HG02678 (cell line): ENCODE measurements around the gene MCRIP1.

Experiments used
- ATAC-seq: cut with Tn5 transposase; IDR thresholded peaks from one replicate; pipeline ENCODE4 v1.9.1; 2021; ENCODE audit warnings: mild to moderate bottlenecking, moderate library complexity; ENCODE audit not compliant: unreplicated experiment

Gene MCRIP1

DNA sequence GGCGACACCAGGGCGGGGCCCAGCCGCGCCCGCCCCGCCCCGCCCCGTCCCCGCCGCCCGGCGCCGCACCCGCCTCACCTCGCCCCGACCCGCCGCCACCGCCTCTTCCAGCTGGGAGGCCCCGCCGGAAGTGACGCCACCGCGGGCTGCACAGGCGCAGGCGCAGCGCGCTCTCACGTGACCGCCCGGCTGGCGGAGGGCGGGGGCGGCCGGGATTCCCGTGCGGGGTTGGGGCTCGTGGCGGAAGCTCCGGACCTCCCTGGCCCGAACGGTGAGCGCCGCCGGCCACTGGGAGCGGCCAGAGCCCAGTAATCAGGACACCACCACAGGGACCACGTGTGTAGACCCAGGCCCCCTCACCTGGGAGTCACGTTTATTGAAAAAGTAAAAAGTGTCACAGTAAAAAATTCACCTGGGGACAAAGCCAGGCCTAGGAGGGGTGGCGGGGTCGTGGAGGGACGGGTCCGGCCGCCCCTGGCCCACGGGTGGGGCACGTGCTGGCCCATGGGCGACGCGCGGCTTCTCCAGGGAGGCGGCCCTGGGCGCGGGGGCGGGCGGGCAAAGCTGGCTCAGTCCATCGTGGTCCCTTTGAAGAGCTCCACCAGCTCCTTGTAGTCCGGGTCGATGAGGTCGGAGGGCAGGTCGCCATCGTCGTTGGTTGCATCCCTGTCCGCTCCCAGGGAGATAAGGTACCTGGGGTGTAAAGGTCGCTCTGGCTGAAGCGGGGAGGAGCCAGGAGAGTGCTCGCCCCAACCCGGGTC is at the start of gene MCRIP1:
Gene MCRIP1 (minus strand): TSS at position 132 of the 761 bp plus-strand sequence. CDS start 8,785 bp downstream, outside the sequence.
- ATAC-seq, result peak; percentile 83

DNA sequence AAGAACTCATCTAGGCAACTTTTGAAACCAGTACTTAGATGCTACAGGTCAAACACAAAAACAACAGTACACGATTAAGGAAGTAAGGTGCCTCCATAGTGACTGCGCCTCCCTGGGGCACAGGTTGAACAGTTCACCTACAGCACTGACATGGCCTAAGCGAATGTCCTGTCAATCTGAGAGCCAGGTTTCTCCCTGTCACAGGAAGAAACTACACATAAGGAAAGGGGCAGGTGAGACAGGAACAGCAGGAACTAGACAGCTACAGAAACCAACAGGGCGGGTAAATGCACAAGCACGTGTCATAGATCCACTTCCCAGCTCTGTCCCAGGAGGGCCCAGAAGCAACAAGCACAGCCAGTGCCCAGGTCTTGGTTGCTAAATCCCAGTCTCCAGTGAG is 46.0 kb upstream of the MCRIP1 start:
- no peak for ATAC-seq

DNA sequence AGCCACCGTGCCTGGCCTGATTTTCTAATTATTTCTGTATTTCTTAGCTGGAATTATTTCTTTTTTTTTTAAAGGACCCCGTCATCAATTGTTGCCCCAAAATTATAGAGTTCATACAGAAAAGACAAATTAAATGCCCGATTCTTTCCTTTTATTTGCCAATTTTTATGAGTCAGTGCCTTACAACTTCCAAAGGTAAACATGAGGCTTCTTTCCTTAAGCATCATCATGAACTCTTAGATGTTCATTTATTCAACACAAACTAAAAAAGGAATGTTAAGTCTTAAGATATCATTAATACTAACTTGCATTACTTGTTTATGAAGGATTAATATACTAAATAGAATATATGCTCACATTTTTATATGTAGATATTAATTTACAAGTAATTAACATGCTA is 45.2 kb upstream of the MCRIP1 start:
- no peak for ATAC-seq

- no peak for ATAC-seq
Observed at GRCh38 chr17:81877569-81877968, 44.5 kb upstream of the MCRIP1 start.

DNA sequence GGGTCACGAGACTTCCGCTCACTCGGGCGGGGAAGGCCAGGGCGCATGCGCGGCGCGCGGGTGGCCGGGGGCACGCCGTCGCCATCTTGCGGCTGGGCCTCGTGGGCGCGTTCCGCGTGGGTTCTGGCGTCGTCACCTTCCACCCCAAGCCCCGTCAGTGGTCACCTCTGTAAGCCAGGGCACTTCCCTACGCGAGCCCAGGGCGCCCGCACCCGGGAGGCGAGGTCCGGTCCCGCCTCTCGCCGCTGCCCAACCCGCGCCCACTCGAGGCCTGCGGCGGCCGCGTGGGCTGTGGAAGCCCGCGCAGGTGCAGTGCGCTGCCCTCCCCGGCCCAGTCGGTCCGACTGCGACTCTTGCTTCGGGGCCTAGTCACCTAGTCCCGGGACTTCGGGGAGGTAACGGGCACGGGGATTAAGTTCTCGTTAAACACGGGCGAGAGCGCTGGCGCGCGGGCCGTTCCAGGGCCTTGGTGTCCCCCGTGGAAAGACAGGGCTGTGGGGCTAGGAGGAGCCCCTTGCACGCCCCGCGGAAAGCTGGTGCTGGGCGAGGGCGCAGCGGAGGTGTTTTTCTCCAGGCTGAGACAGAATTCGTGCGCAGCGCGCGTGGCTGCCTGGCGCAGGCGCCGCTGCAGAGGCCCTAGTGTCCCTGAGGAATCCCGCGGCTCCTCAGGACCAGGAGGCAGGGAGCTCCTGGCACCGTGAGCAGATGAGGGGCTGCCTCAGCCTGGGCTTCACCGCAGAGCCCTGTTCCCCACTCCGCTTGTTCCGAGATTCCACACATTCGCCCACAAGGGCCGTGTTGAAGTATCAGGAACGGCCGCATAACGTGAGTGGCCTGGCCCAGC is 38.5 kb upstream of the MCRIP1 start:
- ATAC-seq, result peak; percentile 56

GRCh38 chr17:81870981-81871386 is 37.9 kb upstream of the MCRIP1 start, which contains the start of gene ARHGDIA:
ARHGDIA (minus strand) TSS chr17:81871337; CDS start chr17:81869930, 1,407 bp downstream.
- peak; percentile 25 for ATAC-seq

- ATAC-seq, result no peak
Observed at GRCh38 chr17:81870131-81870980, 37.3 kb upstream of the MCRIP1 start.

DNA sequence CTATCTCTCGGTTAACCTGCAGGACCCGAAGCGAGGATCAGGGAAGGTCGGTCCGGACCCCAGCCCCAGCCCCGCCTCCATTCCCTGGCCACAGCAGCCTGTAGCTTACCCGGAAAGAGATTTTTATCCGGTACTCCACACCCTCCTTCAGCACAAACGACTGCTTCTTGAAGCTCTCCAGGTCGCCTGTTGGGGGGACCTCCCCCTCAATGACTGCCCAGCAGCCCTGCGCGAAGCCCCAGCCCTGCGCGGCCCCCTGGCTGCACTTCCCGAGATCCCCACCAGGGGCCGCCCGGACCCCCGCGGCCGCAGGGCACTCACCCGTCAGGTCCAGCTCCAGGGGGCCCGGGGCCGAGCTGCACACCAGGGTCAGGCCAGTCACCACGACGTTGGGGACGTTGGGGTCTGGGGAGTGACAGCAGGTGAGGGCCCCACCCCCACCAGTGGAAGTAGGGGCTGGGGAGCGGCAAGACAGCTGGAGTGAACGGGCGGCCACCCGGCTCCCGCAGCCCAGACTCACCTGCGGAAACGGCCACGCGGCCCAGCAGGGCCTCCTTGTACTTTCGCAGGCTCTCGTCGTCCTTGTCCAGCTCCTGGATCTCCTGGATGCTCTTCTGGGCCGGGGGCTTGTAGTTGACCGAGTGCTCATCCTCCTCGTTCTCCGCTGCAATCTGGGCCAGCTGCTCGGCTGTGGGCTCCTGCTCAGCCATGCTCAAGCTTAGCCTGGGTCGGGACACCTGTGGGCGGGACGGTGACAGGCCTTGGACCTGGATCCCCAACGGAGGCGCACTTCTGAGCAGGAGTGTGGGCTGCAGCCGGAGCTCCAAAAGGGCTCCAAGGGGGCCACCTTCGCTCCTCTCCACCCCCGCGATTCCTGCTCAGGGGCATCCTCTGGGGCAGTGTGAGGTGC is 36.4 kb upstream of the MCRIP1 start:
- ATAC-seq, result no peak

DNA sequence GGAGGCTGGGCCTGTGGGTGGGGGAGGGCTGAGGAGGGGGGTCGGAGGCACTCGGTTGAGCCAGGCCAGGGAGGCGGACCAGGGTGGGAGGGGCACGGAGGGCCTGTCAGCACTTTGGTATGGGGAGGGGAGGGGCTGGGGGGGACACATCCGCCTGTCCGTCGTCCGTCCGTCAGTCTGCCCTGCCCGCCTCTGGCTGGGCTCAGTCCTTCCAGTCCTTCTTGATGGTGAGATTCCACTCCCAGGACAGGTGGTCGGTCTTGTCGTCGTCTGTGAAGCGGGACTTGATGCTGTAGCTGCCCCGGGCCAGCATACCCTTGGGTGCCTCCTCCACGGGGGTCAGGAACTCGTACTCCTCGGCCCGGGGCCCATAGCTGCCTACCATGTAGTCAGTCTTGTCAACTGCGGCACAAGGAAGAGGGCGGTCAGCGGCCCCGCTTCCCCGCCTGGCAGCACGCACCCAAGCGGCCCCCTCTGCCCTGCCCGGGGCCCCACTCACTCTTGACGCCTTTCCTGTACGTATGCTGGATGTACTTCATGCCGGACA is 35.7 kb upstream of the MCRIP1 start:
- ATAC-seq, result no peak

DNA sequence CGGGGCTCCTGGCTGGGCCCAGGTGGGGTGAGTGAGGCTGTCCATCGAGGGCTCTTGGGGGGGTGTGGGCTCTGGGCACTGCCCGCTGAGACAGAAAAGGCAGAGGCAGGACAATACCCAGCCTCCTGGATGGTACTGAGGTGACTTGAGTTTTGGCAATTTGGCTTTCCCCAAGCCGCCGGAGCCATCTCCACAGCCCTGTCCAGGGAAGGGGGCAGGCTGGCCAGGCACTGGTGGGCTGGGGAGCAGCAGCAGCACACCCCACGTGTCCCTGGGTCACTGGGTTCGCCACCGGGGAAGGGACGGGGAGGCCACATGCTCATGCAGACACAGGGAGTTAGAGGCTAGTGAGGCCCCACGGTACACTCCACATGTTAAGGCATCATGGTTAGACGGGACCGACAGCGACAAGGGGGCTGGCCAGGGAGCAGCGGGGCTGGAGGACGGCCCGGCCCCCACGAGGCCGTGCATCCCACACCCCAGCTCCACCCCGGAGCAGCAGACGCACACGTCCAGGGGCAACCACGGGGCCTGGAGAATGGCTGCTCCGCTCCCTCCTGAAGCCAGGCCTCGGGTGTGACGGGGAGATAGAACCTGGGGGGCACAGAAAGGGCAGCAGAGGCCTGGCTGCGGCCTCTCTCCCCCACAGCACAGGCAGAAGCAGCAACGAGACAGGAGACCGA is 35.0 kb upstream of the MCRIP1 start:
- ATAC-seq, result no peak

DNA sequence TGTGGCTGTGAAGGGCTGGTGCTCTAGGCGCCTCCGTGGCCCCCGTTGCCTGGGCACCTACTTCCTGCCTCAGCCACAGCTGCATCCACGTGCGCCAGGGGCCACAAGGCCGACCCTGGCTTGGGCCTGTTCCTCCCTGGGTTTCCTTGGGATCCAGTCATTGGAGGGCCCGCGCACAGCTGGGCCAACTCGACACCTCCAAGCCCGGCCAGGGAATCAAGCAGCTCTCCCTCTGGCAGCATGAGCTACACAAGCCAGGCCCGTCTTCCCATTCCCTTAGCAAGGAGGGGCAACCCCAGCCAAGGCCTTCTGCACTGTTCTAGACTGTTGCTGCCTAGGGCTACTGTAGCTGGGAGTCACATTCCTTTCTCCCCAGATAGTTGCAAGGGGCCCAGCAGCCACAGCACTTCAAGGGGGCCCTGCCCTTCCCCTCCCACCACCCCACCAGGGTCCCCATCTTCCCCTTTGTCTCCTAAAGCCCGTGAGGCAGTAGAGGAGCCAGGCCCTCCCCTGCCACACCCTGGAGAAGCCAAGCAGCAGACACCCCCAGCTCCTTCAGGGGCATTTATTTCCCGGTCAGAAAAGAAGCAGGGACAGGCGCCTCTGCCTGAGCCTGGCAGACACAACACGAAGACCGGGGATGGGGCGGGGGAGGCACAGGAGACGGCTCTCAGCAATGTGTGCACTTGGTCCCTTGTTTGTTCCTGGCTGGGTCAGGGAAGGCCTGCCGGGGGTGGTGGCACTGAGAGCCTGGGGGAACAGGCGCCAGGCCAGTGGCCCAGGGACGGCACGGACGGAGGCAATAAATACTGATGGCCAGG is 34.3 kb upstream of the MCRIP1 start:
- no peak for ATAC-seq

GRCh38 chr17:81866440-81867169 is 33.5 kb upstream of the MCRIP1 start:
- no peak for ATAC-seq

DNA sequence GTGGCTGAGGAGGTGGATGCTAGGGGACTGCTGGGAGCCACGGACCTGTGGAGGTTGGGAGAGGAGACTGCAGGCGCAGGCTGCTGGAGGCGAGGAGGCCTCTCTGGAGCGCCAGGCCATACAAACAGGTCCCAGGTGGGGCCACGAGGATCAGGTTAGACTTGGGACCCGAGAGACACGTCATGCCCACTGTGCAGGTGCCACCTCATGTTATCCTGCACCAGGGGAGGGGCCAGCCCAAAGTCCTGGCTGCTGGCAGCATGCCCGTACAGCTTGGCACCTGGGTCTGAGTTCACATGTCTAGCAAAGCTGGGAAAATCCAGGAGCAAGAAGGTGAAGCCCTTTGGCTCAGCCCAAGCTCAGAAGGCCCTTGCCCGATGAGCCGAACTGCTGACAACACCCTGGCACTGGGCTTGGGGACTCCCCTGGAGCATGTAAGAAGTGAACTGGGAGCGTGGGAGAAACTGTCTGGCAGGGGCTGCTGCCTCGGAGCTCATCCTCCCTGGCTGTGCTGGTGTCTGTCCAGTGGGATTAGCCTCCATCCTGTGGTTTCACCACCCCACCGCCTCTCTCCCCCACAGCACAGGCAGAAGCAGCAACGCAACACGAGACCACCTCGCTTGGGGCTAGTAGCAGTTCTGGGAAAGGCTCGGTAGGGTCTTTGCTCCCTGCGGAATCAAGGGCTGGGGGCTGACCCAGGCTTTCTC is 32.8 kb upstream of the MCRIP1 start:
- ATAC-seq, result no peak

GRCh38 chr17:81865358-81865732 is 32.3 kb upstream of the MCRIP1 start:
- ATAC-seq, result no peak

- ATAC-seq, result no peak
Observed at GRCh38 chr17:81863833-81864768, 31.0 kb upstream of the MCRIP1 start.

DNA sequence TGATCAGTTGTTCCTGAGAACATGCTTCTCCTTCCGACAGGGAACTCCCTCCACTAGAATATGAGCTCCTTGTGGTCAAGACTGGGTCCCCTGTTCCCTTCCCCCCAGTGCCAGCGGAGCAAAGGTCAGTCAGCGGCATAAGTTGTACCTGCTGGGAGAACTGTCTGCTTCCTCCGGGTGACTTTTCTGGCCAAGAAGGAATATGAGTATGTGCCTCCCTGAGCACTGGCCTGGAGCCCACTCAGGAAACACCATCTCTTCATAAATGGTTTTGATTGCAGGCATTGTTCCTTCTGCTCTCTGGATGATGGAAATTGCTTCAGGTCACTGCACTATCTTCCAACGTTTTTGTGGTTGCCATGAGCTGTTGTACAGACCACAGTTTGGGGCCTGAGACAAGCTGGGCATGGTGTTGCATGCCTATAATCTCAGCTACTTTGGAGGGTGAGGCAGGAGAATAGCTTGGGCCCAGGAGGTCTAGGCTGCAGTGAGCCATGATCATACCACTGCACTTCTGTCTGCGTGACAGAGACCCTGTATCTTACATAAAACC is 30.1 kb upstream of the MCRIP1 start:
- ATAC-seq, result no peak
